ENCODE measurements around the gene KLHL4. TPM values are rescaled to one million over a fixed set of nuclear protein-coding genes. Genes with fewer than 3 reads are reported as not detected.

The KLHL4 gene
- total and polyA plus RNA-seq, 2 donors from 2014 or later, result 0.49 to 2.1 TPM

GRCh38 chrX:87710580-87710979 is 193.0 kb downstream of the KLHL4 start:
- intact Hi-C loops (cut with DNase I), result no loop called here
- peak; percentile 33 for FAIRE-seq
- no peaks in the 10 kb centered on the region for H3K36me3 ChIP-seq (ENCODE audit: control insufficient read depth in 2 of 3, insufficient read depth in 3 of 3, low read length in 3 of 3)
- H3K27ac ChIP-seq (ENCODE audit: low read depth in 2 of 2, low read length in 2 of 2), result no peak overlapping the region
- H3K9ac ChIP-seq (ENCODE audit: low read length in 3 of 3), result no peak overlapping the region
- no peaks in the 10 kb centered on the region for H3K9me3 ChIP-seq (ENCODE audit: control insufficient read depth in 2 of 3, insufficient read depth in 1 of 3, low read length in 3 of 3)
- TF ChIP-seq, protein P1, sequence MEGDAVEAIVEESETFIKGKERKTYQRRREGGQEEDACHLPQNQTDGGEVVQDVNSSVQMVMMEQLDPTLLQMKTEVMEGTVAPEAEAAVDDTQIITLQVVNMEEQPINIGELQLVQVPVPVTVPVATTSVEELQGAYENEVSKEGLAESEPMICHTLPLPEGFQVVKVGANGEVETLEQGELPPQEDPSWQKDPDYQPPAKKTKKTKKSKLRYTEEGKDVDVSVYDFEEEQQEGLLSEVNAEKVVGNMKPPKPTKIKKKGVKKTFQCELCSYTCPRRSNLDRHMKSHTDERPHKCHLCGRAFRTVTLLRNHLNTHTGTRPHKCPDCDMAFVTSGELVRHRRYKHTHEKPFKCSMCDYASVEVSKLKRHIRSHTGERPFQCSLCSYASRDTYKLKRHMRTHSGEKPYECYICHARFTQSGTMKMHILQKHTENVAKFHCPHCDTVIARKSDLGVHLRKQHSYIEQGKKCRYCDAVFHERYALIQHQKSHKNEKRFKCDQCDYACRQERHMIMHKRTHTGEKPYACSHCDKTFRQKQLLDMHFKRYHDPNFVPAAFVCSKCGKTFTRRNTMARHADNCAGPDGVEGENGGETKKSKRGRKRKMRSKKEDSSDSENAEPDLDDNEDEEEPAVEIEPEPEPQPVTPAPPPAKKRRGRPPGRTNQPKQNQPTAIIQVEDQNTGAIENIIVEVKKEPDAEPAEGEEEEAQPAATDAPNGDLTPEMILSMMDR (IDR thresholded peaks at IDR 0.05; ENCODE audit: borderline replicate concordance, extremely low read depth, insufficient read depth), result no peak
- H3K27me3 ChIP-seq (ENCODE audit: control insufficient read depth, insufficient read depth, low read length), result no peaks in the 10 kb centered on the region
- DNase-seq, result no peak
- H3K4me1 ChIP-seq (ENCODE audit: control insufficient read depth in 2 of 3, insufficient read depth in 2 of 3, low read depth in 1 of 3, low read length in 3 of 3), result no peaks in the 10 kb centered on the region
- H3K4me3 ChIP-seq (ENCODE audit: low read length in 3 of 3), result no peak overlapping the region

Measured in kidney (tissue), 14 donors.